ENCODE measurements around the gene CDKAL1. TPM values are rescaled to one million over a fixed set of nuclear protein-coding genes. Genes with fewer than 3 reads are reported as not detected.

Gene CDKAL1
- total RNA-seq, 2 donors from 2014 or later = 23.5 to 26.4 TPM

GRCh38 chr6:21171801-21172200, 637.5 kb downstream of the CDKAL1 start:
- H3K9ac ChIP-seq (ENCODE audit: extremely low read depth, low read length, poor library complexity, severe bottlenecking) = no peak overlapping the region
- peaks cover 2% of the 10 kb centered on the region for H3K36me3 Mint-ChIP-seq (ENCODE audit: low read depth)

DNA sequence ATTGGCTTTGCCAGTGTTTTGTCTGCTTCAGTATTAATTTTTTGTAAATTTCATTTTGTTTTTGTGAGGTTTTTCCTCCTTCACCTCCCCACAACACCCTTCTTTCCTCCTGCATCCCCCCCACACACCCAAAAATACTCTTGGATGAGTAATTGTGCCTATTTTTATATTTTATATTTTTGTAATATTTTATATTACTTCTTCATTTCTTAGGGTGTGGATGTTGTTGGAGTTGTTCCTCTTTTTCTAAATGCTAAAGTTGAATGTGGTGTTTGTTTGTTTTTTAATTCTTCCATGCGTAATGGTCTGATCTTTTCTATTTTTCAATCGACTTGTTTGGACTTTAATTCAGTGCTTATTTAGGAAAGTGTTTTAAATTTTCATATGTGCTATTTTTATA, 638.8 kb downstream of the CDKAL1 start:
- H3K36me3 ChIP-seq (ENCODE audit: control insufficient read depth, insufficient read depth, low read length) = no peaks in the 10 kb centered on the region
- DNase-seq = no peak
- 92% methylated on average over 2 of the region's 2 CpGs; no CpG with 5 or more reads in 1 of the 2 experiments for WGBS, 2 experiments (ENCODE audit: insufficient coverage in 1 of 2, insufficient read length in 1 of 2)
- no peak for TF ChIP-seq CTCF (conservative IDR thresholded peaks at IDR 0.05)
- H3K27ac ChIP-seq (ENCODE audit: low read depth, low read length) = no peak overlapping the region
- H3K27me3 Mint-ChIP-seq (ENCODE audit: insufficient read depth) = no peaks in the 10 kb centered on the region
- H3K9me3 ChIP-seq (ENCODE audit: control insufficient read depth, low read length) = no peaks in the 10 kb centered on the region
- no peak overlapping the region for H3K4me3 ChIP-seq (ENCODE audit: low read length)
- peaks cover 2% of the 10 kb centered on the region for H3K36me3 Mint-ChIP-seq (ENCODE audit: low read depth)
- no peaks in the 10 kb centered on the region for H3K4me1 ChIP-seq (ENCODE audit: control insufficient read depth, insufficient read depth, low read length)
- no peaks in the 10 kb centered on the region for H3K27me3 ChIP-seq (ENCODE audit: control insufficient read depth, insufficient read depth, low read length, poor library complexity, severe bottlenecking)
- peak overlapping the region; percentile 35 for H3K27ac Mint-ChIP-seq
- no peak overlapping the region for H3K9ac ChIP-seq (ENCODE audit: extremely low read depth, low read length, poor library complexity, severe bottlenecking)
- no peaks in the 10 kb centered on the region for H3K9me3 Mint-ChIP-seq
- no peaks in the 10 kb centered on the region for H3K4me1 Mint-ChIP-seq
- no peak overlapping the region for H3K4me3 Mint-ChIP-seq

More at GRCh38 chr6:21171801-21172200, 637.5 kb downstream of the CDKAL1 start:
- Mint-ChIP-seq H3K27me3 (ENCODE audit: insufficient read depth) (no peaks in the 10 kb centered on the region), H3K4me3 (no peak overlapping the region), H3K27ac (no peak overlapping the region), H3K4me1 (no peaks in the 10 kb centered on the region), H3K9me3 (no peaks in the 10 kb centered on the region)
- Histone ChIP-seq H3K4me1 (ENCODE audit: control insufficient read depth, insufficient read depth, low read length) (no peaks in the 10 kb centered on the region), H3K36me3 (ENCODE audit: control insufficient read depth, insufficient read depth, low read length) (no peaks in the 10 kb centered on the region), H3K4me3 (ENCODE audit: low read length) (no peak overlapping the region), H3K27ac (ENCODE audit: low read depth, low read length) (no peak overlapping the region), H3K9me3 (ENCODE audit: control insufficient read depth, low read length) (no peaks in the 10 kb centered on the region), H3K27me3 (ENCODE audit: control insufficient read depth, insufficient read depth, low read length, poor library complexity, severe bottlenecking) (no peaks in the 10 kb centered on the region)
- 91 to 93% methylated on average over 4 of the region's 4 CpGs for WGBS, 2 experiments (ENCODE audit: insufficient coverage in 1 of 2, insufficient read length in 1 of 2)
- TF ChIP-seq CTCF (conservative IDR thresholded peaks at IDR 0.05) = no peak
- DNase-seq = no peak

DNA sequence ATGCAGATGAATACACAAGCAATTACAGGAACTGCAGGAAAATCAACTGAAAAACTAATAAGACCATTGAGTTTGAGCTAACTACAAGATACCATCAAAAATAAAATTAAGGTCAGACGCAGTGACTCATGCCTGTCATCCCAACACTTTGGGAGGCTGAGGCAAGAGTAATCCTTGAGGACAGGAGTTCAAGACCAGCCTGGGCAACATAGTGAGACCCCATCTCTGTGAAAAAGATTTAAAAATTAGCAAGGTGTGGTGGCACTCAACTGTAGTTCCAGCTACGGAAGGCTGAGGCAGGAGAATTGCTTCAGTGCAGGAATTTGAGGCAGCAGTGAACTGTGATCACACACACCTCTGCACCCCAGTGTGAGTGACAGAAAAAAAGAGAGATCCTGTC, 639.4 kb downstream of the CDKAL1 start:
- H3K27ac ChIP-seq (ENCODE audit: low read depth, low read length) = no peak overlapping the region
- H3K27me3 ChIP-seq (ENCODE audit: control insufficient read depth, insufficient read depth, low read length, poor library complexity, severe bottlenecking) = no peaks in the 10 kb centered on the region
- no peaks in the 10 kb centered on the region for H3K4me1 ChIP-seq (ENCODE audit: control insufficient read depth, insufficient read depth, low read length)
- Mint-ChIP-seq H3K36me3 (ENCODE audit: low read depth) (peaks cover 2% of the 10 kb centered on the region), H3K9me3 (no peaks in the 10 kb centered on the region), H3K27ac (no peak overlapping the region), H3K4me3 (no peak overlapping the region), H3K27me3 (ENCODE audit: insufficient read depth) (no peaks in the 10 kb centered on the region), H3K4me1 (no peaks in the 10 kb centered on the region)
- H3K9me3 ChIP-seq (ENCODE audit: control insufficient read depth, low read length) = no peaks in the 10 kb centered on the region
- WGBS, 2 experiments (ENCODE audit: insufficient coverage in 1 of 2, insufficient read length in 1 of 2) = 94 to 96% methylated on average over 2 of the region's 2 CpGs
- DNase-seq = no peak
- H3K36me3 ChIP-seq (ENCODE audit: control insufficient read depth, insufficient read depth, low read length) = no peaks in the 10 kb centered on the region
- H3K9ac ChIP-seq (ENCODE audit: extremely low read depth, low read length, poor library complexity, severe bottlenecking) = no peak overlapping the region
- no peak overlapping the region for H3K4me3 ChIP-seq (ENCODE audit: low read length)
- no peak for TF ChIP-seq CTCF (conservative IDR thresholded peaks at IDR 0.05)

Measured in endodermal cell (in vitro differentiated cells).